Common myeloid progenitor, CD34-positive (primary cell): ENCODE results near the gene EGFR.

Experiments used
- CTCF ChIA-PET: fragments of 350-600 bp; sonication (Branson Sonifier 250); formaldehyde crosslinking; loops from one replicate; lab custom pipeline; 2021; ENCODE audit warnings: antibody characterized with exemption; lab: Charles Lee
- POLR2A ChIA-PET: fragments of 350-600 bp; sonication (Branson Sonifier 250); formaldehyde crosslinking; loops from one replicate; lab custom pipeline; 2021; ENCODE audit warnings: antibody characterized with exemption; lab: Charles Lee
- DNase-seq, 3 donors: peaks; one replicate each; pipeline versions ENCODE4 v3.0.0 to v3.0.0-alpha.2; 2013
- H3K27ac ChIP-seq, 2 experiments: 1 replicate in 1 of 2; 2 replicates in 1 of 2; pipeline ENCODE4 v1.7.0; 2013; ENCODE audit warnings: inconsistent platforms in 2 of 2, low read length in 2 of 2, mild to moderate bottlenecking in 2 of 2, low read depth in 1 of 2, moderate library complexity in 1 of 2; ENCODE audit not compliant: severe bottlenecking in 2 of 2, insufficient read depth in 1 of 2, poor library complexity in 1 of 2
- H3K27me3 ChIP-seq, 5 experiments: replicated peaks in 2 of 5; 1 replicate in 3 of 5; 2 replicates in 2 of 5; pipeline versions ENCODE4 v1.6.1 to v1.7.0; 2013; ENCODE audit warnings: low read length in 4 of 5, mild to moderate bottlenecking in 2 of 5, moderate library complexity in 2 of 5, inconsistent platforms in 1 of 5; ENCODE audit not compliant: insufficient read depth in 5 of 5, control insufficient read depth in 4 of 5
- H3K36me3 ChIP-seq, 4 experiments: 1 replicate in 2 of 4; 2 replicates in 2 of 4; pipeline versions ENCODE4 v1.6.1 to v1.7.0; 2013; ENCODE audit warnings: low read length in 3 of 4, control low read depth in 1 of 4, mild to moderate bottlenecking in 1 of 4; ENCODE audit not compliant: control insufficient read depth in 4 of 4, insufficient read depth in 4 of 4
- H3K4me1 ChIP-seq, 4 experiments: 1 replicate in 3 of 4; 2 replicates in 1 of 4; pipeline versions ENCODE4 v1.6.1 to v1.7.1; 2013; ENCODE audit warnings: low read length in 3 of 4, mild to moderate bottlenecking in 3 of 4, control low read depth in 1 of 4, inconsistent platforms in 1 of 4, moderate library complexity in 1 of 4; ENCODE audit not compliant: control insufficient read depth in 4 of 4, insufficient read depth in 4 of 4; ENCODE audit errors: control extremely low read depth in 1 of 4
- H3K4me3 ChIP-seq, 7 experiments: 1 replicate in 4 of 7; 2 replicates in 3 of 7; pipeline versions ENCODE4 v1.5.1 to v1.7.0; 2013; ENCODE audit warnings: mild to moderate bottlenecking in 7 of 7, low read length in 6 of 7, moderate library complexity in 6 of 7, inconsistent platforms in 2 of 7, low read depth in 2 of 7, control low read depth in 1 of 7; ENCODE audit not compliant: insufficient read depth in 4 of 7, control insufficient read depth in 1 of 7; ENCODE audit errors: extremely low read depth in 1 of 7
- H3K9me3 ChIP-seq, 5 experiments: 1 replicate in 4 of 5; 2 replicates in 1 of 5; pipeline versions ENCODE4 v1.6.1 to v1.7.1; 2013; ENCODE audit warnings: low read length in 4 of 5, mild to moderate bottlenecking in 2 of 5, inconsistent platforms in 1 of 5, low read depth in 1 of 5, moderate library complexity in 1 of 5; ENCODE audit not compliant: control insufficient read depth in 4 of 5, insufficient read depth in 2 of 5; ENCODE audit errors: control extremely low read depth in 1 of 5
- WGBS: methylation state at CpG from one replicate; pipeline ENCODE4 v1.1.5; 2013; ENCODE audit not compliant: insufficient coverage; 5-methylcytosine and 5-hydroxymethylcytosine counted together

EGFR gene

DNA sequence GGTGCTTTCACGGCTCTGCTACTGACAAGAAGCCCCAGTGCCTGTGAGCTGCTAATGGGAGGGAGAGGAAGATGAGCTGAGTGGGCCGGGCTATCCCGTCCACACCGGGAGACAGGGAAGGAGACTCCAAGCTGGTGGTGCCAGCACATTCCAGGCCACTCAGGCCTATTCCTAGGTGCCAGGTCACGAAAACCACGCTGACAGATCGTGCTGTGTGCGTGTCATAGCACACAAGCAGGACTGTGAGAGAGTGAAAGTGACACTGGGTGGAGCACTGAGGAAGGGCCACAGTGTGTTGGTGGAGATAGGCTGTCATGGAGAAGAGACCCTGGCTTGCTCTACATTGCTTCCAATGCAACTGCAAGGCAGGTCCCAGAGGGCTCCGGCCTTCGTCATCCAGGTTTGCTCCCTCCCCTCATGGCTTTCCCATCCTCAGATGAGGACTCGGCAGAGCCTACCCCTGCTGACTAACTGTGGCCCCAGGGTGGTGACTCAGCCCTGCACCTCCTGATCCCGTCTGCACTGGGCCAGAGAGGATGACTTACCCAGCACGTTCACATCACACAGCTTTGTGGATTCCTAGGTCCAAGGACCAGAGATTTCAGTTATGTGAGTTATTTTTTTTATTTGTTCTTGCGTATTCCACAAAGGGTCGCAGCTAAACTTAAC, 167.3 kb downstream of the EGFR start:
- H3K36me3 ChIP-seq = no peaks in the 10 kb centered on the region

DNA sequence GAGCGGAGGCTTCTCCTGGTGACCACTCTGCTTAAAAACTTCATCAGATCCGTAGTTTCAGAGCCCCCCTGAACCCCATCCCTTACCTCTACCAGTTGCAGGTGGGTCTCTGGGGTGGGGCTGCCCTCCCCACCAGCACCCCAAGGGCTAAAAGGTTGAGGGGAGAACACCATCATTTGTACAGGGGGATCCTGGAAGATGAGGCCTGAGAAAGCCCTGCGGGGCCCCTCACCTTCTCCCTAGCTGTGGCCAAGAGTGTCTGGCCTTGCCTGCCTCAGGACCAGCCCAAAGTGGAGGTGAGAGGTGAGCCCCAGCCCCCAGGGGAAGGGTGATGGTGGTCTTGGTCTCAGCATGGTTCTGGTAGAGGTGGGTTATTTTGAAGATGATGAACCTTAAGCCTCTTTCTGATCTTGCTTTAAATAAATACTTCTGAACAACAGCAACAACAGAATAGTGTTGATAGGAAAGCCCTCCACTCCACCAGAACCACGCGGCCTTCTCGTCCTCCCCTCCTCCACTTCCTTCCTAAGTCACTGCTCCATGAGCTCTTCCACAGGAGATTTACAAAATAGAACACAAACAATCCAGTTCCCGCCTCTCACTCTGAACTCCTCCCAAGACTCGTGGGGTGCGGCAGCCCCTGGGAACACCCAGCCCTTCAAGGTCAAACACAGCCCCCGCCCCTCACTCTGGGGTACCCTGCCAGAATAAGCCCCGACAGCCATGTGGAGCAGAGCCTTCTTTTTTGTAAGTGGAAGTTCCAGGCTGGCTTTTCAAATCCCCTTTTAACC, 169.1 kb downstream of the EGFR start:
- Histone ChIP-seq H3K9me3 (no peaks in the 10 kb centered on the region), H3K36me3 (no peaks in the 10 kb centered on the region), H3K4me1 (no peaks in the 10 kb centered on the region), H3K27me3 (peaks cover 0 to 13% (median 0%) of the 10 kb centered on the region in 5 experiments), H3K4me3 (no peak overlapping the region), H3K27ac (no peak overlapping the region)
- 38% methylated on average over 8 of the region's 11 CpGs for WGBS
- no peak for DNase-seq
- ChIA-PET POLR2A (no interaction called here), CTCF (no interaction called here)

More for the DNA sequence above, 167.3 kb downstream of the EGFR start:
- Histone ChIP-seq H3K9me3 (no peaks in the 10 kb centered on the region), H3K4me1 (no peaks in the 10 kb centered on the region), H3K27ac (no peak overlapping the region), H3K27me3 (peaks cover 0 to 13% (median 0%) of the 10 kb centered on the region in 5 experiments), H3K4me3 (no peak overlapping the region)
- ChIA-PET POLR2A (no interaction called here), CTCF (no interaction called here)
- WGBS = 94% methylated on average over 13 of the region's 15 CpGs
- DNase-seq = no peak

DNA sequence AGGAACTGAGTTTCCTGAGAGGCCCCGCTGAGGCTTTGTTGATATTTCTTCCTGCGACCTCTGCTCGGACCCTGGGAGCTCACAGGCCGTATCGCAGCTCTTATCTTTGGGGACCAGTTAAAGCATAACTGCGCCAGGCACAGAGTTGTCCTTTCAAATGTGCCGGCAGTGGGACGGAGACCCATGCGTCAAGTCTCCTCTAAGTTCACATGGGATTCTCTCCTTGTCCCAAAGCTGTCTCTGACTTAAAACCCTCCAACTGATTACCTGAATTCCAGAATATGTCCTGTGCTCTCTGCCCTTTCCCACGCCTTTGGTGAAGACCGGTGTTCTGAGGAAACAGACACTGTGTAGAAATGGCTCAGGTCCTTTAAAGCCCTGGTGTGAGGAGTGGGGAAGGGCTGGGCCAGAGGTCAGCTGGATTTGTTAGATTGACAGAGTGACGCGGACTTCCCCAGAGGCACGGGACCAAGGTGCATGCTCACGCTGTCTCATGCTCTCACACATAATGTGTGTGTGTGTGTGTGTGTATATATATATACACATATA, 169.8 kb downstream of the EGFR start:
- POLR2A ChIA-PET = no interaction called here

DNA sequence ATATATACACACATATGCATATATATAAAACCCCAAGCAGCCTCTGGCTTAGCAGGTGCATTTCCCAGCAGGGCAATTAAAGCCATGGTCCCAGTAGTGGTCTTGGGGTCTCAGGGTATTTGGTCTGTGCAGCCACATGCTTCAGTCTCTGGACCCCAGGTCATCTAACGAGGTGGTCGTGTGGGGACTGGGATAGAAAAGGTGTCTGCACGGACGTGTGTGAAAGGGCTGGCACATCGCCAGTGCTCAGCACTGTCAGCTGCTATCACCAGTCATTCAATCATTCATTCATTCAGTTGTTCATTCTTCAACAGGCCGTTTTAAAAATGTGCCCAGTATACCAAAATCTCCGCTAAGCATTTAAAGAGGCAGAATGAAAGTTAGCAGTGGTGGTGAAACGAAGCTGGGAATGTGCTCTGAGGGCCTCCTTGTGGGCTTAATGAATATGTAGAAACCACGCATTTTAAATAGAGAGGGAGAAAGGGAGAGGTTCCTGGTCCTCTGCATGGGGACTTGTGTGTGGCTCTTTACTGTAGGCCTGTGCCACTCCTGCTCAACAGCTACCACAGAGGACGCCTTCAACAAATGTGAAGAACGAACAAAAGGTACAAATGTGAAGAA, 170.4 kb downstream of the EGFR start:
- H3K36me3 ChIP-seq = no peaks in the 10 kb centered on the region
- POLR2A ChIA-PET = no interaction called here
- CTCF ChIA-PET = no interaction called here
- 94% methylated on average over 5 of the region's 11 CpGs for WGBS
- H3K4me3 ChIP-seq = no peak overlapping the region
- H3K27ac ChIP-seq = no peak overlapping the region
- no peak for DNase-seq
- no peaks in the 10 kb centered on the region for H3K4me1 ChIP-seq
- H3K27me3 ChIP-seq = peaks cover 0 to 13% (median 0%) of the 10 kb centered on the region in 5 experiments
- no peaks in the 10 kb centered on the region for H3K9me3 ChIP-seq

More for the DNA sequence above, 169.8 kb downstream of the EGFR start:
- Histone ChIP-seq H3K27me3 (peaks cover 0 to 13% (median 0%) of the 10 kb centered on the region in 5 experiments), H3K36me3 (no peaks in the 10 kb centered on the region), H3K27ac (no peak overlapping the region), H3K4me3 (no peak overlapping the region), H3K4me1 (no peaks in the 10 kb centered on the region), H3K9me3 (no peaks in the 10 kb centered on the region)
- 49% methylated on average over 11 of the region's 15 CpGs for WGBS
- DNase-seq = no peak
- CTCF ChIA-PET = no interaction called here

DNA sequence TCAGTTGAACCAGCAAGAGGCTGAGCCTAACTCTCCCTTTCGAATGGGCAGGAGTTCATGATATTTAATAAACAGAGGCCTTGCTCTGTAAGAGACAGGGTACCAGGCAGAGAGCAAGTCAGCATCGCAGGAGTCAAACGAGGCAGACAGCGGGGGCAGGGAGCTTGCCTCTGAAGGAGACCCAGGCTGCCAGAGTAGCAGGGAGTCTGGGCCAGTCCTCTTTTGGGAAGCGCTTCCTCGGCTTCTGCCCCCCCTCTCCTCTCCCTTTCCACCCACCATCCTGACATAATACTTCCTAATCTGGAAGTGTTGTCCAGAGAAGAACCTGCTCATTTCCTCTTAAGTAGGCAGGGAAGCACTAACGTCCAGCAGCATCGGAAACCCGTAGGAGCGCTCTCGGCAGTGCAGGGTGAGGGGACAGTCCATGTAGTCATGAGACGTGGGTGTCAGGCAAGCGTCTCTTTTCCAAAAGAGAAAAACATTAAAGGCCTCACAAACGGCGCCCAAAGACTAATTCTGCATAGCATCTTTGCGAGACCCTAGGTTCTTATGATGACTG, 171.1 kb downstream of the EGFR start:
- H3K27me3 ChIP-seq = peaks cover 0 to 13% (median 0%) of the 10 kb centered on the region in 5 experiments
- no peaks in the 10 kb centered on the region for H3K9me3 ChIP-seq
- CTCF ChIA-PET = no interaction called here
- no peak overlapping the region for H3K4me3 ChIP-seq
- no peak overlapping the region for H3K27ac ChIP-seq
- no peaks in the 10 kb centered on the region for H3K36me3 ChIP-seq
- DNase-seq = no peak
- no peaks in the 10 kb centered on the region for H3K4me1 ChIP-seq
- WGBS = 97% methylated on average over 14 of the region's 16 CpGs
- POLR2A ChIA-PET = no interaction called here

DNA sequence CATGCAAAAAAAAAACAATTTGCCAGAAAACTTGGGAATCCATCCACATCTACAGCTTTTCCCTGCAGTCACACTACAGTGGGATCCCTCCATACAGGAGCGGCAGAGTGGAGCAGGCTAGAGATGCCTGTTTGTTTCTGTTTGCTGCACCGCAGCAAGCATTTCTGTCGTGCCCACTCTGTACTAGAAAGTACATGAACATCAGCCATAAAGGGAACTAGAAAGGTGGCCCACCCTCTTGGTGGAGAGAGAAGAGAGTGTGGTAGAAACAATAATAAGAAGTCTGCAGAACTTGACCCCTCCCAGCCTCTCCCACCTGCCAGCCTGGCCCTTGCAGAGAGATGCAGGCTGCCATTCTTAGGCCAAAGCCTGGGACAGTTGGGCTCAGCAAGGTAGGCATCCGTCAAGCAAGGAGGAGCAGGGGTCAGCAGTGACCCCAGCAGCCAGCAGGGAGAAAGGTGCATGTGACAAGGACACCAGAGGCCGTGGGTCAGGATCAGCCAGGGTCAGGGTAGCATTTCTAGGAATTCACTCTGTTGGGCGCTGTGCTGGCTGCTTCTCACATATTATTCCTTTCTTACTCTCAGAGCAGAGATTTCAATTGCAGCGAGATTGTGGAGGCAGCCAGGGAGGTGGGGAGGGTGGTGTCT, 171.8 kb downstream of the EGFR start:
- CTCF ChIA-PET = no interaction called here
- H3K27ac ChIP-seq = no peak overlapping the region
- H3K27me3 ChIP-seq = peaks cover 0 to 13% (median 0%) of the 10 kb centered on the region in 5 experiments
- WGBS = 89% methylated on average over 2 of the region's 7 CpGs
- no peaks in the 10 kb centered on the region for H3K9me3 ChIP-seq
- POLR2A ChIA-PET = no interaction called here
- no peak overlapping the region for H3K4me3 ChIP-seq
- no peak for DNase-seq
- no peaks in the 10 kb centered on the region for H3K4me1 ChIP-seq
- H3K36me3 ChIP-seq = no peaks in the 10 kb centered on the region
